ENCODE data around the gene SLC41A1.

The SLC41A1 gene

DNA sequence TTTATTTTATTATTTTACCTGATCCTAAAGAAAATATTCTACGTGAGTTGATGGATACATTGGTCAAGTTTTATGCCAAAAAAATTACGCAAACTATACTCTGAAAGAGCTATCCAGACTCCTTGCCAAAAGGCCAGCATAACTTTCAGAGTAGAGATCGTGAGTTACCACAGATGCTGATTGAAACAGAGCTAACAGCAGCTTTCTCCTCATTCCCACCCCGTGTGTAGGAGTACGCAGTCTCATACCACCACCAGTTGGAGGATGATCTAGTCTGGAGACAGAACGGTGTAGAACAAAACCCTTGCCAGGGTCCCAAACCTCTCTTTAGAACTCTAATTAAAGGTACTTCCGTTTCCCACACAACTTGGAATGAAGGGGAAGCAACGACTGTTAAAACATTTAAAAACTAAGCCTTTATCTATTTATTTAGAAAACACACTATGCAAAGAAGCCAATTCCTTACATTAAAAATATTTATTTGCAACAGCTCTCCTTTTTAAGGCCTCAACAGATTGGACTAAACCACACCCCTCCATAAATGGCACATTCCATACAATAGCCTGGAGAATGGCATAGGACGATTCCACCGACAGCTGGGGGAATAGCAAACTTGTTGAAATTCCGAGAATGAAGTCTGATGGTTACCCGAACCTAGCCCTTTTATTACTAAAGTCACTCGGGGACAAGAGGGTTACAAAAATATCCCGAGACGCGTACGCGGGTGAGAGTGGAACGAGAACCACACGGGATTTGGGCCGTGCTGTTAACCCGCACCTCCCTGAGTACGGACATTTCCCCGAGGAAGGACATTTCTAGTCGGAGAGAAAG is 64.4 kb downstream of the SLC41A1 start:
- no peak for TF ChIP-seq GATA1 (IDR thresholded peaks at IDR 0.05; ENCODE audit: low read depth, low read length)
- no peak for TF ChIP-seq POLR2A (IDR thresholded peaks at IDR 0.05; ENCODE audit: low read length)
- peak; percentile 81 to 87 for DNase-seq

- no peak for DNase-seq
- TF ChIP-seq GATA1 (IDR thresholded peaks at IDR 0.05; ENCODE audit: low read depth, low read length) (no peak), POLR2A (IDR thresholded peaks at IDR 0.05; ENCODE audit: low read length) (no peak)
Measured at GRCh38 chr1:205746757-205747412, 66.1 kb downstream of the SLC41A1 start.

DNA sequence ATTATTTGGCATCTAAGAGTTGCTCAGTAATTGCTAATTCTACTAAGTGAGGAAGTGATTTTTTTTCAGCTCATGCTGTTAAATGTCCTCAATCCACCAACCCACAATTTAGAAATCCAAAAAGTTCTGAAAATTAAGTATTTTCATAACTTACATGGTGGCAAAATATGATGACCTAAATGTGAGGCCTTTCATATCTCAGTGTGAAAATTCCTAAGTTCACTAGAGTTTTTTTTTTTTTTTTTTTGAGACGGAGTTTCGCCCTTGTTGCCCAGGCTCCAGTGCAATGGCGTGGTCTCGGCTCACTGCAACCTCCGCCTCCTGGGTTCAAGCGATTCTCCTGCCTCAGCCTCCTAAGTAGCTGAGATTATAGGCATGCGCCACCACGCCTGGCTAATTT is 68.6 kb downstream of the SLC41A1 start:
- DNase-seq = no peak
- TF ChIP-seq GATA1 (IDR thresholded peaks at IDR 0.05; ENCODE audit: low read depth, low read length) (no peak), POLR2A (IDR thresholded peaks at IDR 0.05; ENCODE audit: low read length) (no peak)

GRCh38 chr1:205743977-205744376 is 69.0 kb downstream of the SLC41A1 start:
- TF ChIP-seq POLR2A (IDR thresholded peaks at IDR 0.05; ENCODE audit: low read length) (peak; percentile 14), GATA1 (IDR thresholded peaks at IDR 0.05; ENCODE audit: low read depth, low read length) (no peak)

GRCh38 chr1:205741681-205742080 is 71.3 kb downstream of the SLC41A1 start:
- DNase-seq = no peak
- TF ChIP-seq POLR2A (IDR thresholded peaks at IDR 0.05; ENCODE audit: low read length) = no peak

More at GRCh38 chr1:205743977-205744376, 69.0 kb downstream of the SLC41A1 start:
- DNase-seq = no peak

- DNase-seq = no peak
- TF ChIP-seq POLR2A (IDR thresholded peaks at IDR 0.05; ENCODE audit: low read length) (no peak), GATA1 (IDR thresholded peaks at IDR 0.05; ENCODE audit: low read depth, low read length) (no peak)
Measured at GRCh38 chr1:205739348-205740160, 73.4 kb downstream of the SLC41A1 start.
